RCC 7860 (cell line): Measurements from ENCODE around the gene TNNI3.
"Not testable (repeated sequence)": the region's sequence is repeated elsewhere in the genome, so short reads cannot be mapped to it uniquely, and the experiment has no call there.

Experiments
- DNase-seq: peaks from one replicate; pipeline ENCODE4 v3.0.0-alpha.2; 2015; ENCODE audit warnings: low spot score
- FAIRE-seq: peaks from 2 replicates; lab custom pipeline; 2012; peaks lifted over from hg19 to GRCh38; lab: Jason Lieb, UNC

The TNNI3 gene

GRCh38 chr19:55157064-55157908, at the start of gene TNNI3:
TNNI3 (minus strand) TSS chr19:55157732; CDS start chr19:55157589, 143 bp downstream.
- DNase-seq (no peak), FAIRE-seq (no peak)

GRCh38 chr19:55206664-55207500, 49.4 kb upstream of the TNNI3 start:
- DNase-seq (peak; percentile 66), FAIRE-seq (peak; percentile 26)

- not testable (repeated sequence) for FAIRE-seq, DNase-seq
Measured at GRCh38 chr19:55202199-55202598, 44.7 kb upstream of the TNNI3 start.

- no peak for FAIRE-seq
Measured at GRCh38 chr19:55199620-55200204, 42.2 kb upstream of the TNNI3 start.

GRCh38 chr19:55198651-55199050, 41.1 kb upstream of the TNNI3 start:
- DNase-seq (no peak), FAIRE-seq (no peak)

More at GRCh38 chr19:55199620-55200204, 42.2 kb upstream of the TNNI3 start:
- no peak for DNase-seq

- FAIRE-seq (no peak), DNase-seq (no peak)
Measured at GRCh38 chr19:55197528-55197927, 40.0 kb upstream of the TNNI3 start.

GRCh38 chr19:55196803-55197202, 39.3 kb upstream of the TNNI3 start:
- DNase-seq (no peak), FAIRE-seq (no peak)

- FAIRE-seq (no peak), DNase-seq (no peak)
Measured at GRCh38 chr19:55193481-55193880, 35.9 kb upstream of the TNNI3 start.

- DNase-seq: peak; percentile 44
Measured at GRCh38 chr19:55189403-55189835, 31.9 kb upstream of the TNNI3 start.

GRCh38 chr19:55188625-55189024, 31.1 kb upstream of the TNNI3 start:
- DNase-seq: no peak
- no peak for FAIRE-seq

More at GRCh38 chr19:55189403-55189835, 31.9 kb upstream of the TNNI3 start:
- no peak for FAIRE-seq

GRCh38 chr19:55186080-55186479, 28.5 kb upstream of the TNNI3 start:
- FAIRE-seq: no peak
- no peak for DNase-seq

- no peak for DNase-seq
- FAIRE-seq: no peak
Measured at GRCh38 chr19:55181740-55182139, 24.2 kb upstream of the TNNI3 start.

- no peak for FAIRE-seq
- DNase-seq: no peak
Measured at GRCh38 chr19:55179606-55180484, 22.3 kb upstream of the TNNI3 start, which contains the start of gene SYT5. SYT5 (minus strand) TSS chr19:55180289; CDS start chr19:55179041, 1,248 bp downstream.

- DNase-seq (no peak), FAIRE-seq (no peak)
Measured at GRCh38 chr19:55178781-55179599, 21.5 kb upstream of the TNNI3 start.

GRCh38 chr19:55176076-55176475, 18.5 kb upstream of the TNNI3 start:
- no peak for DNase-seq
- FAIRE-seq: no peak

- DNase-seq (no peak), FAIRE-seq (no peak)
Measured at GRCh38 chr19:55175117-55175867, 17.8 kb upstream of the TNNI3 start.

GRCh38 chr19:55174425-55175116, 17.0 kb upstream of the TNNI3 start:
- DNase-seq (no peak), FAIRE-seq (no peak)
